H1 (cell line): ENCODE measurements around the gene QPCTL. TPM values are rescaled to one million over a fixed set of nuclear protein-coding genes. Genes with fewer than 3 reads are reported as not detected.

Source experiments
- CTCF ChIA-PET: fragments of 300-600 bp; sonication (Branson Sonifier 250); formaldehyde crosslinking; loops from one replicate; lab custom pipeline; 2021; ENCODE audit not compliant: partially characterized antibody; lab: Charles Lee
- POLR2A ChIA-PET: fragments of 300-600 bp; sonication (Branson Sonifier 250); formaldehyde crosslinking; loops from one replicate; lab custom pipeline; 2021; ENCODE audit warnings: inconsistent platforms; ENCODE audit not compliant: partially characterized antibody; lab: Charles Lee
- DNase-seq, 2 experiments: peaks; one replicate each; pipeline versions ENCODE4 v3.0.0 to v3.0.0-alpha.2; 2010 to 2022; ENCODE audit warnings: low spot score in 2 of 2, low read depth in 1 of 2, mixed read lengths in 1 of 2
- FAIRE-seq: peaks from 2 replicates; lab custom pipeline; 2011; peaks lifted over from hg19 to GRCh38; lab: Jason Lieb, UNC
- H2AFZ ChIP-seq: 2 replicates; pipeline ENCODE4 v1.8.1; 2012; ENCODE audit warnings: low read length, inconsistent platforms
- H2AK5ac ChIP-seq: 2 replicates; pipeline ENCODE4 v1.6.1; 2013; ENCODE audit warnings: low read depth, low read length
- H2BK120ac ChIP-seq: replicated peaks from 2 replicates; pipeline ENCODE3; 2013; ENCODE audit warnings: low read depth, low read length, inconsistent platforms
- H2BK12ac ChIP-seq: 2 replicates; pipeline ENCODE4 v1.6.1; 2013; ENCODE audit warnings: low read depth, low read length
- H2BK15ac ChIP-seq: 2 replicates; pipeline ENCODE4 v1.6.1; 2013; ENCODE audit warnings: low read length
- H2BK20ac ChIP-seq: 2 replicates; pipeline ENCODE4 v1.6.1; 2013; ENCODE audit warnings: low read length
- H2BK5ac ChIP-seq: 2 replicates; pipeline ENCODE4 v1.6.1; 2013; ENCODE audit warnings: low read depth, low read length
- H3K14ac ChIP-seq: 2 replicates; pipeline ENCODE4 v1.6.1; 2013; ENCODE audit warnings: inconsistent platforms; ENCODE audit not compliant: insufficient read length
- H3K18ac ChIP-seq: 2 replicates; pipeline ENCODE4 v1.6.1; 2013; ENCODE audit warnings: low read length; ENCODE audit errors: extremely low read depth
- H3K23ac ChIP-seq: 2 replicates; pipeline ENCODE4 v1.6.1; 2013; ENCODE audit warnings: inconsistent platforms; ENCODE audit not compliant: insufficient read length
- H3K23me2 ChIP-seq: 2 replicates; pipeline ENCODE4 v1.6.1; 2013; ENCODE audit warnings: low read depth, low read length
- H3K27ac ChIP-seq: 2 replicates; pipeline ENCODE4 v1.6.1; 2011; ENCODE audit warnings: low read depth, low read length, inconsistent platforms
- H3K27me3 ChIP-seq, 4 experiments: replicated peaks in 1 of 4; 1 replicate in 1 of 4; 2 replicates in 3 of 4; pipeline versions ENCODE4 v1.6.1 to v1.8.1; 2011 to 2013; ENCODE audit warnings: low read length in 3 of 4, mild to moderate bottlenecking in 3 of 4, inconsistent platforms in 2 of 4, mixed read lengths in 2 of 4, moderate library complexity in 1 of 4; ENCODE audit not compliant: control insufficient read depth in 3 of 4, insufficient read depth in 3 of 4; ENCODE audit errors: extremely low read depth in 1 of 4
- H3K36me3 ChIP-seq, 4 experiments: 2 replicates each; pipeline versions ENCODE4 v1.6.1 to v1.8.1; 2011 to 2013; ENCODE audit warnings: mild to moderate bottlenecking in 4 of 4, low read length in 3 of 4, moderate library complexity in 2 of 4, control low read depth in 1 of 4, inconsistent platforms in 1 of 4; ENCODE audit not compliant: insufficient read depth in 4 of 4, control insufficient read depth in 2 of 4
- H3K4ac ChIP-seq: replicated peaks from 2 replicates; pipeline ENCODE3; 2013; ENCODE audit warnings: low read length, low read depth, mixed read lengths, inconsistent platforms; ENCODE audit not compliant: insufficient read length
- H3K4me1 ChIP-seq, 4 experiments: replicated peaks in 1 of 4; 1 replicate in 1 of 4; 2 replicates in 3 of 4; pipeline versions ENCODE4 v1.6.1 to v1.8.1; 2011 to 2013; ENCODE audit warnings: low read length in 3 of 4, inconsistent platforms in 2 of 4, mixed read lengths in 1 of 4; ENCODE audit not compliant: insufficient read depth in 4 of 4, control insufficient read depth in 3 of 4
- H3K4me2 ChIP-seq, 2 experiments: 2 replicates each; pipeline versions ENCODE4 v1.6.1 to v1.8.1; 2011 to 2013; ENCODE audit warnings: low read depth in 2 of 2, low read length in 2 of 2, control low read depth in 1 of 2, inconsistent platforms in 1 of 2, mild to moderate bottlenecking in 1 of 2; ENCODE audit not compliant: insufficient read depth in 1 of 2
- H3K4me3 ChIP-seq, 4 experiments: fragments of 200-600, 300-600 bp in 1 of 4; sonication (generic), shearing (Covaris generic), sonication (Bioruptor Twin) in 1 of 4; 2 replicates each; pipeline versions ENCODE4 v1.5.1 to v1.8.1; 2011 to 2016; ENCODE audit warnings: low read length in 4 of 4, low read depth in 3 of 4, control low read depth in 2 of 4, inconsistent platforms in 2 of 4, mild to moderate bottlenecking in 2 of 4, mixed read lengths in 1 of 4, moderate library complexity in 1 of 4; ENCODE audit not compliant: insufficient read depth in 2 of 4; ENCODE audit errors: extremely low read depth in 1 of 4
- H3K56ac ChIP-seq: replicated peaks from 2 replicates; pipeline ENCODE3; 2013; ENCODE audit warnings: low read depth, mild to moderate bottlenecking, mixed read lengths, low read length, inconsistent platforms; ENCODE audit not compliant: insufficient read length
- H3K79me1 ChIP-seq: 2 replicates; pipeline ENCODE4 v1.6.1; 2013; ENCODE audit warnings: low read depth, low read length, control low read depth
- H3K79me2 ChIP-seq, 2 experiments: 2 replicates each; pipeline versions ENCODE4 v1.6.1 to v1.8.1; 2012 to 2013; ENCODE audit warnings: low read length in 2 of 2, mild to moderate bottlenecking in 2 of 2, inconsistent platforms in 1 of 2; ENCODE audit not compliant: insufficient read depth in 2 of 2, control insufficient read depth in 1 of 2
- H3K9ac ChIP-seq, 4 experiments: replicated peaks in 1 of 4; 1 replicate in 1 of 4; 2 replicates in 3 of 4; pipeline versions ENCODE4 v1.6.1 to v1.8.1; 2011 to 2013; ENCODE audit warnings: low read depth in 3 of 4, low read length in 3 of 4, control low read depth in 2 of 4, mild to moderate bottlenecking in 2 of 4, moderate library complexity in 2 of 4, inconsistent platforms in 1 of 4; ENCODE audit errors: extremely low read depth in 1 of 4
- H3K9me3 ChIP-seq, 2 experiments: 2 replicates each; pipeline versions ENCODE4 v1.6.1 to v1.8.1; 2012 to 2013; ENCODE audit warnings: mild to moderate bottlenecking in 2 of 2, moderate library complexity in 2 of 2, control low read depth in 1 of 2, inconsistent platforms in 1 of 2, low read depth in 1 of 2, low read length in 1 of 2, mixed read lengths in 1 of 2; ENCODE audit not compliant: insufficient read depth in 2 of 2
- H4K20me1 ChIP-seq, 2 experiments: replicated peaks in 1 of 2; 2 replicates each; pipeline versions ENCODE3 to v1.8.1; 2011 to 2013; ENCODE audit warnings: inconsistent platforms in 2 of 2, low read length in 2 of 2, mild to moderate bottlenecking in 1 of 2; ENCODE audit not compliant: insufficient read depth in 2 of 2, control insufficient read depth in 1 of 2
- H4K5ac ChIP-seq: 2 replicates; pipeline ENCODE4 v1.6.1; 2013; ENCODE audit warnings: low read length, low read depth, mixed read lengths, inconsistent platforms; ENCODE audit not compliant: insufficient read length
- H4K8ac ChIP-seq: 2 replicates; pipeline ENCODE4 v1.8.0; 2013; ENCODE audit warnings: mild to moderate bottlenecking, moderate library complexity, low read length, inconsistent platforms; ENCODE audit not compliant: insufficient read depth; ENCODE audit errors: extremely low read depth
- H4K91ac ChIP-seq: replicated peaks from 2 replicates; pipeline ENCODE3; 2013; ENCODE audit warnings: low read length, mixed read lengths, inconsistent platforms; ENCODE audit not compliant: insufficient read length
- BACH1 ChIP-seq: IDR thresholded peaks from 2 replicates; pipeline ENCODE4 v1.6.1; 2012; ENCODE audit warnings: low read length, improper control_type of control experiment
- CBX8 ChIP-seq: fragments of 300-800, 300-1000 bp; sonication (generic); IDR thresholded peaks from 2 replicates; pipeline ENCODE4 v1.7.1; 2016; ENCODE audit warnings: low read depth, low read length, borderline replicate concordance
- E2F6 ChIP-seq: IDR thresholded peaks from 2 replicates; pipeline ENCODE4 v1.6.1; 2012; ENCODE audit warnings: inconsistent platforms
- EGR1 ChIP-seq: IDR thresholded peaks from 2 replicates; pipeline ENCODE4 v1.6.1; 2011; ENCODE audit warnings: low read depth, low read length, borderline replicate concordance
- EZH2 ChIP-seq: fragments of 200-600 bp; sonication (generic); IDR thresholded peaks from 2 replicates; pipeline ENCODE4 v1.7.1; 2012; ENCODE audit warnings: low read depth, mild to moderate bottlenecking, moderate library complexity, low read length, inconsistent platforms; ENCODE audit not compliant: severe bottlenecking
- FOSL1 ChIP-seq: IDR thresholded peaks from 2 replicates; pipeline ENCODE4 v1.6.1; 2011; ENCODE audit warnings: mild to moderate bottlenecking, low read depth, low read length, moderate library complexity; ENCODE audit not compliant: insufficient read depth
- JUND ChIP-seq: IDR thresholded peaks from 2 replicates; pipeline ENCODE4 v1.6.1; 2011; ENCODE audit warnings: mild to moderate bottlenecking, improper control_type of control experiment, low read length
- RFX5 ChIP-seq: IDR thresholded peaks from 2 replicates; pipeline ENCODE4 v1.6.1; 2011; ENCODE audit warnings: low read depth, low read length, improper control_type of control experiment, borderline replicate concordance
- RNF2 ChIP-seq: fragments of 200-900, 300-1000 bp; sonication (generic); IDR thresholded peaks from 2 replicates; pipeline ENCODE4 v1.7.1; 2016; ENCODE audit warnings: borderline replicate concordance, low read depth, mild to moderate bottlenecking, antibody characterized with exemption, low read length; ENCODE audit not compliant: poor library complexity, severe bottlenecking; ENCODE audit errors: missing control alignments
- SUZ12 ChIP-seq: fragments of 200-600 bp; sonication (generic); IDR thresholded peaks from 2 replicates; pipeline ENCODE4 v1.6.1; 2012; ENCODE audit warnings: mild to moderate bottlenecking, inconsistent platforms, low read length, moderate library complexity, mixed read lengths
- TAF1 ChIP-seq: IDR thresholded peaks from 2 replicates; pipeline ENCODE4 v1.6.1; 2011; ENCODE audit warnings: mild to moderate bottlenecking, low read depth, low read length
- TCF12 ChIP-seq: IDR thresholded peaks from 2 replicates; pipeline ENCODE4 v1.6.1; 2011; ENCODE audit warnings: low read depth, mild to moderate bottlenecking, low read length
- WGBS, 2 experiments: shearing (Covaris generic) in 1 of 2; methylation state at CpG; one replicate each; pipeline versions ENCODE4 v1.1.6 to v1.1.7; 2013 to 2015; ENCODE audit warnings: low lambda C conversion rate in 2 of 2, mixed read lengths in 2 of 2, inconsistent platforms in 1 of 2, low coverage in 1 of 2, missing lambda C conversion rate in 1 of 2; ENCODE audit not compliant: insufficient replicate concordance in 2 of 2, insufficient coverage in 1 of 2, insufficient read length in 1 of 2; ENCODE audit errors: extremely low coverage in 1 of 2, missing lambda C conversion rate in 1 of 2; 5-methylcytosine and 5-hydroxymethylcytosine counted together
- polyA plus RNA-seq, 7 experiments: library from polyadenylated mRNA; depleted of rRNA in 3 of 7; stranded (reverse) in 5 of 7; unstranded in 2 of 7; fragments of >200 nt in 5 of 7; fragments of 200-250 nt in 2 of 7; gene quantifications; 1 replicate in 5 of 7; 2 replicates in 1 of 7; 4 replicates in 1 of 7; pipeline versions ENCODE4 v1.2.1 to v1.2.3, GENCODE V29; 2011 to 2013; ENCODE audit warnings: missing spikeins in 2 of 7, mixed read lengths in 2 of 7
- total RNA-seq: library from RNA; stranded (reverse); fragmentation: NEBNext Ultra II Directional; extraction: Animal tissue kit (Norgen Biotek cat#: 25700); gene quantifications from 2 replicates; pipeline ENCODE4 v1.2.1, GENCODE V29; 2021

QPCTL gene
- total and polyA plus RNA-seq, 2 of the 8 experiments (the other 6 are each of a cell fraction or from before 2014, with no cell fraction given), result 25.2 to 35.3 TPM

- no peak overlapping the region for H3K4ac ChIP-seq
- peak overlapping the region; percentile 5 for H2AK5ac ChIP-seq
- no peaks in the 10 kb centered on the region for H3K79me2 ChIP-seq
- CTCF ChIA-PET, result no interaction called here
- no peak overlapping the region for H3K23ac ChIP-seq
- 84% methylated on average over 7 of the region's 7 CpGs; no CpG with 5 or more reads in 1 of the 2 experiments for WGBS, 2 experiments
- H3K27me3 ChIP-seq, result peaks cover 12 to 16% (median 16%) of the 10 kb centered on the region in 4 experiments
- peak overlapping the region; percentile 51; the same call in 1 of the 2 replicates for H2BK12ac ChIP-seq
- H4K20me1 ChIP-seq, result peaks cover 0 to 2% of the 10 kb centered on the region in 2 experiments
- no peak overlapping the region for H4K8ac ChIP-seq
- POLR2A ChIA-PET, result no interaction called here
- no peak overlapping the region for H3K4me2 ChIP-seq
- H3K18ac ChIP-seq, result 0 out of 2 replicates have a peak overlapping the region, but pooled peaks have one; percentile 2
- H4K5ac ChIP-seq, result no peak overlapping the region
- H2AFZ ChIP-seq, result no peak overlapping the region
- no peak overlapping the region for H3K27ac ChIP-seq
- peaks cover 7 to 15% (median 10%) of the 10 kb centered on the region in 4 experiments for H3K4me1 ChIP-seq
- H3K79me1 ChIP-seq, result no peaks in the 10 kb centered on the region
- TF ChIP-seq FOSL1, result no peak
- TF ChIP-seq BACH1, result no peak
- no peak for TF ChIP-seq RFX5
- TF ChIP-seq TAF1, result no peak
- no peak for TF ChIP-seq CBX8
- no peak for TF ChIP-seq RNF2
- no peak for TF ChIP-seq JUND
- TF ChIP-seq TCF12, result no peak
- TF ChIP-seq EGR1, result no peak
- TF ChIP-seq SUZ12, result no peak
- no peak for TF ChIP-seq E2F6
- TF ChIP-seq EZH2, result no peak
- 0 out of 2 replicates have a peak overlapping the region, but pooled peaks have one; percentile 7 for H2BK5ac ChIP-seq
- no peak overlapping the region for H3K4me3 ChIP-seq
- H2BK15ac ChIP-seq, result peak overlapping the region; percentile 73
- DNase-seq (no peak), FAIRE-seq (no peak)
- H2BK20ac ChIP-seq, result 0 out of 2 replicates have a peak overlapping the region, but pooled peaks have one; percentile 68
- no peak overlapping the region for H3K9ac ChIP-seq
- no peak overlapping the region for H3K56ac ChIP-seq
- H2BK120ac ChIP-seq, result no peak overlapping the region
- H4K91ac ChIP-seq, result peak overlapping the region; percentile 31
- H3K23me2 ChIP-seq, result peaks cover 14% of the 10 kb centered on the region
- H3K36me3 ChIP-seq, result no peaks in the 10 kb centered on the region
- no peak overlapping the region for H3K14ac ChIP-seq
- H3K9me3 ChIP-seq, result no peaks in the 10 kb centered on the region
Measured at GRCh38 chr19:45664575-45664974, 27.9 kb upstream of the QPCTL start.
